GM23338 (cell line): ENCODE measurements around the gene CCDC187. TPM values are rescaled to one million over a fixed set of nuclear protein-coding genes. Genes with fewer than 3 reads are reported as not detected.

Experiments
- ATAC-seq: fragments of 200-7000 bp; cut with Tn5 transposase; 3 replicates; pipeline ENCODE4 v1.9.1; 2020
- DNase-seq: peaks from one replicate; pipeline ENCODE4 v3.0.0-alpha.2; 2015; ENCODE audit warnings: low spot score
- H2AFZ ChIP-seq: fragments of 200-600 bp; sonication (generic); 2 replicates; pipeline ENCODE4 v1.8.0; 2016; ENCODE audit warnings: antibody characterized with exemption, mild to moderate bottlenecking, moderate library complexity
- H3F3A ChIP-seq: fragments of 200-600 bp; sonication (generic); replicated peaks from 2 replicates; pipeline ENCODE4 v1.8.0; 2017; ENCODE audit warnings: antibody characterized with exemption, mixed run types, low read depth
- H3K27ac ChIP-seq: fragments of 200-600 bp; sonication (generic); 2 replicates; pipeline ENCODE4 v1.6.1; 2016; ENCODE audit warnings: low read depth
- H3K27me3 ChIP-seq: fragments of 200-600 bp; sonication (generic); 2 replicates; pipeline ENCODE4 v1.8.0; 2016; ENCODE audit warnings: mild to moderate bottlenecking, mixed run types, moderate library complexity; ENCODE audit not compliant: insufficient read depth
- H3K36me3 ChIP-seq: fragments of 200-600 bp; sonication (generic); 2 replicates; pipeline ENCODE4 v1.8.0; 2016; ENCODE audit warnings: mild to moderate bottlenecking; ENCODE audit not compliant: insufficient read depth
- H3K4me1 ChIP-seq: fragments of 200-600 bp; sonication (generic); 2 replicates; pipeline ENCODE4 v1.8.0; 2016; ENCODE audit warnings: mild to moderate bottlenecking, moderate library complexity; ENCODE audit not compliant: insufficient read depth
- H3K4me2 ChIP-seq: fragments of 200-600 bp; sonication (generic); 2 replicates; pipeline ENCODE4 v1.7.1; 2017; ENCODE audit warnings: mixed run types
- H3K4me3 ChIP-seq: fragments of 200-600 bp; sonication (generic); 2 replicates; pipeline ENCODE4 v1.6.1; 2016; ENCODE audit warnings: mixed run types
- H3K79me2 ChIP-seq: fragments of 200-600 bp; sonication (generic); replicated peaks from 2 replicates; pipeline ENCODE4 v1.8.0; 2017; ENCODE audit warnings: mild to moderate bottlenecking; ENCODE audit not compliant: insufficient read depth
- H3K9me2 ChIP-seq: fragments of 200-600 bp; sonication (generic); 2 replicates; pipeline ENCODE4 v1.8.0; 2017; ENCODE audit not compliant: insufficient read depth
- H4K20me1 ChIP-seq: fragments of 200-600 bp; sonication (generic); replicated peaks from 2 replicates; pipeline ENCODE4 v1.8.0; 2017; ENCODE audit warnings: mild to moderate bottlenecking; ENCODE audit not compliant: insufficient read depth
- H3K27ac Mint-ChIP-seq: 2 replicates; pipeline ENCODE4 v1.8.0; 2020; ENCODE audit warnings: inconsistent platforms, mild to moderate bottlenecking, moderate library complexity, mixed read lengths
- H3K27me3 Mint-ChIP-seq: 3 replicates; pipeline ENCODE4 v1.8.0; 2022; ENCODE audit warnings: low read depth, mild to moderate bottlenecking, moderate library complexity, mixed read lengths, inconsistent platforms; ENCODE audit not compliant: insufficient read depth, poor library complexity
- H3K36me3 Mint-ChIP-seq: 3 replicates; pipeline ENCODE4 v1.8.0; 2021; ENCODE audit warnings: low read depth, mild to moderate bottlenecking, inconsistent platforms, moderate library complexity, mixed read lengths
- H3K4me1 Mint-ChIP-seq: 3 replicates; pipeline ENCODE4 v1.8.0; 2020; ENCODE audit warnings: mild to moderate bottlenecking, inconsistent platforms, mixed read lengths
- H3K4me3 Mint-ChIP-seq: 3 replicates; pipeline ENCODE4 v1.8.0; 2021; ENCODE audit warnings: moderate library complexity, mild to moderate bottlenecking, inconsistent platforms, mixed read lengths
- H3K9me3 Mint-ChIP-seq: 3 replicates; pipeline ENCODE4 v1.8.0; 2020; ENCODE audit warnings: moderate library complexity, mild to moderate bottlenecking, inconsistent platforms, mixed read lengths
- CREB1 ChIP-seq: fragments of 250-450 bp; sonication (Bioruptor Pico); IDR thresholded peaks from 2 replicates; pipeline ENCODE4 v1.5.0; 2020; ENCODE audit warnings: low read depth, mild to moderate bottlenecking, moderate library complexity
- EZH2 ChIP-seq: fragments of 200-600 bp; sonication (generic); IDR thresholded peaks from one replicate; pipeline ENCODE4 v1.8.0; 2017; ENCODE audit warnings: antibody characterized with exemption, mild to moderate bottlenecking, low read depth; ENCODE audit not compliant: unreplicated experiment
- NANOG ChIP-seq: IDR thresholded peaks from 2 replicates; pipeline ENCODE4 v1.6.1; 2016; ENCODE audit warnings: antibody characterized with exemption, borderline replicate concordance
- STAT1 ChIP-seq: IDR thresholded peaks from one replicate; pipeline ENCODE4 v1.6.1; 2016; ENCODE audit warnings: antibody characterized with exemption; ENCODE audit not compliant: unreplicated experiment
- polyA plus RNA-seq: library from polyadenylated mRNA; unstranded; fragments of >200 nt; fragmentation: Nextera tagmentation; extraction: Ambion mirVana; gene quantifications from 2 replicates; pipeline ENCODE4 v1.2.1, GENCODE V29; 2016
- total RNA-seq: library from RNA; depleted of rRNA; stranded (reverse); fragments of >200 nt; shearing (Covaris generic); gene quantifications from 2 replicates; pipeline ENCODE4 v1.2.3, GENCODE V29; 2014
- TF ChIP-seq, protein P1 (sequence below): fragments of 250-450 bp; sonication (Bioruptor Pico); IDR thresholded peaks from 2 replicates; pipeline ENCODE4 v1.5.0; 2020; ENCODE audit warnings: mild to moderate bottlenecking, moderate library complexity
- TF ChIP-seq, protein P2 (sequence below): IDR thresholded peaks from 2 replicates; pipeline ENCODE4 v1.6.1; 2016; ENCODE audit warnings: antibody characterized with exemption
- TF ChIP-seq, protein P3 (sequence below): IDR thresholded peaks from one replicate; pipeline ENCODE4 v1.6.1; 2018; ENCODE audit warnings: antibody characterized with exemption; ENCODE audit not compliant: unreplicated experiment

The CCDC187 gene
- total and polyA plus RNA-seq, 2 experiments from 2014 or later = 0.14 TPM; not detected in 1

DNA sequence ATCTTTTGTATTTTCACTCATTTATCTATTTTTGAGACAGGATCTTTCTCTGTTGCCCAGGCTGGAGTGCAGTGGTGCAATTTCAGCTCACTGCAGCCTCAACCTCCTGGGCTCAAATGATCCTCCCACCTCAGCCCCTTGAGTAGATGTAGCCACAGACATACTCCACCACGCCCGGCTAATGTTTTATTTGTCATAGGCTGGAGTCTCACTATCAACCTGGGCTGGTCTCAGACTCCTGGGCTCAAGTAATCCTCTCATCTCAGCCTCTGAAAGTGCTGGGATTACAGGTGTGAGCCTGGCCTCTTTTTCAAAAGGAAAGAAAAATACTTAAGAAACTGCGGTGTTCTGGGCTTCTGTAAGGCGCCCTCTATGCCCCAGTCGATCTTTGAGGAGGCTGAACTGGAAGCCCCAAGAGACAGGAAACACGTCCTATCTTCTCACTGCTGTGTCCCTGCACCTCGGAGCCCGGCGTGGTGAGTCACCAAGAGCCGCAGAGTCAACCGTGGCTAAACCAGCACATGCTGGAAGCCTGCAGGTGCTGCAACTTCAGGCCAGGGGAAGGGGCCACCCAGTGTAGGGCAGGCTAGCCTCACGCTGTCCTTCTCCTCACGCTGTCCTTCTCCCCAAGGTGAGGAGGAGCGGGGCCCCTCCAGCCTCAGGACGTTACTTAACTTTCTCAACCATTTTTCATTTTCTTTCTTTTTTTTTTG is 83.7 kb downstream of the CCDC187 start:
- TF ChIP-seq, protein P1, sequence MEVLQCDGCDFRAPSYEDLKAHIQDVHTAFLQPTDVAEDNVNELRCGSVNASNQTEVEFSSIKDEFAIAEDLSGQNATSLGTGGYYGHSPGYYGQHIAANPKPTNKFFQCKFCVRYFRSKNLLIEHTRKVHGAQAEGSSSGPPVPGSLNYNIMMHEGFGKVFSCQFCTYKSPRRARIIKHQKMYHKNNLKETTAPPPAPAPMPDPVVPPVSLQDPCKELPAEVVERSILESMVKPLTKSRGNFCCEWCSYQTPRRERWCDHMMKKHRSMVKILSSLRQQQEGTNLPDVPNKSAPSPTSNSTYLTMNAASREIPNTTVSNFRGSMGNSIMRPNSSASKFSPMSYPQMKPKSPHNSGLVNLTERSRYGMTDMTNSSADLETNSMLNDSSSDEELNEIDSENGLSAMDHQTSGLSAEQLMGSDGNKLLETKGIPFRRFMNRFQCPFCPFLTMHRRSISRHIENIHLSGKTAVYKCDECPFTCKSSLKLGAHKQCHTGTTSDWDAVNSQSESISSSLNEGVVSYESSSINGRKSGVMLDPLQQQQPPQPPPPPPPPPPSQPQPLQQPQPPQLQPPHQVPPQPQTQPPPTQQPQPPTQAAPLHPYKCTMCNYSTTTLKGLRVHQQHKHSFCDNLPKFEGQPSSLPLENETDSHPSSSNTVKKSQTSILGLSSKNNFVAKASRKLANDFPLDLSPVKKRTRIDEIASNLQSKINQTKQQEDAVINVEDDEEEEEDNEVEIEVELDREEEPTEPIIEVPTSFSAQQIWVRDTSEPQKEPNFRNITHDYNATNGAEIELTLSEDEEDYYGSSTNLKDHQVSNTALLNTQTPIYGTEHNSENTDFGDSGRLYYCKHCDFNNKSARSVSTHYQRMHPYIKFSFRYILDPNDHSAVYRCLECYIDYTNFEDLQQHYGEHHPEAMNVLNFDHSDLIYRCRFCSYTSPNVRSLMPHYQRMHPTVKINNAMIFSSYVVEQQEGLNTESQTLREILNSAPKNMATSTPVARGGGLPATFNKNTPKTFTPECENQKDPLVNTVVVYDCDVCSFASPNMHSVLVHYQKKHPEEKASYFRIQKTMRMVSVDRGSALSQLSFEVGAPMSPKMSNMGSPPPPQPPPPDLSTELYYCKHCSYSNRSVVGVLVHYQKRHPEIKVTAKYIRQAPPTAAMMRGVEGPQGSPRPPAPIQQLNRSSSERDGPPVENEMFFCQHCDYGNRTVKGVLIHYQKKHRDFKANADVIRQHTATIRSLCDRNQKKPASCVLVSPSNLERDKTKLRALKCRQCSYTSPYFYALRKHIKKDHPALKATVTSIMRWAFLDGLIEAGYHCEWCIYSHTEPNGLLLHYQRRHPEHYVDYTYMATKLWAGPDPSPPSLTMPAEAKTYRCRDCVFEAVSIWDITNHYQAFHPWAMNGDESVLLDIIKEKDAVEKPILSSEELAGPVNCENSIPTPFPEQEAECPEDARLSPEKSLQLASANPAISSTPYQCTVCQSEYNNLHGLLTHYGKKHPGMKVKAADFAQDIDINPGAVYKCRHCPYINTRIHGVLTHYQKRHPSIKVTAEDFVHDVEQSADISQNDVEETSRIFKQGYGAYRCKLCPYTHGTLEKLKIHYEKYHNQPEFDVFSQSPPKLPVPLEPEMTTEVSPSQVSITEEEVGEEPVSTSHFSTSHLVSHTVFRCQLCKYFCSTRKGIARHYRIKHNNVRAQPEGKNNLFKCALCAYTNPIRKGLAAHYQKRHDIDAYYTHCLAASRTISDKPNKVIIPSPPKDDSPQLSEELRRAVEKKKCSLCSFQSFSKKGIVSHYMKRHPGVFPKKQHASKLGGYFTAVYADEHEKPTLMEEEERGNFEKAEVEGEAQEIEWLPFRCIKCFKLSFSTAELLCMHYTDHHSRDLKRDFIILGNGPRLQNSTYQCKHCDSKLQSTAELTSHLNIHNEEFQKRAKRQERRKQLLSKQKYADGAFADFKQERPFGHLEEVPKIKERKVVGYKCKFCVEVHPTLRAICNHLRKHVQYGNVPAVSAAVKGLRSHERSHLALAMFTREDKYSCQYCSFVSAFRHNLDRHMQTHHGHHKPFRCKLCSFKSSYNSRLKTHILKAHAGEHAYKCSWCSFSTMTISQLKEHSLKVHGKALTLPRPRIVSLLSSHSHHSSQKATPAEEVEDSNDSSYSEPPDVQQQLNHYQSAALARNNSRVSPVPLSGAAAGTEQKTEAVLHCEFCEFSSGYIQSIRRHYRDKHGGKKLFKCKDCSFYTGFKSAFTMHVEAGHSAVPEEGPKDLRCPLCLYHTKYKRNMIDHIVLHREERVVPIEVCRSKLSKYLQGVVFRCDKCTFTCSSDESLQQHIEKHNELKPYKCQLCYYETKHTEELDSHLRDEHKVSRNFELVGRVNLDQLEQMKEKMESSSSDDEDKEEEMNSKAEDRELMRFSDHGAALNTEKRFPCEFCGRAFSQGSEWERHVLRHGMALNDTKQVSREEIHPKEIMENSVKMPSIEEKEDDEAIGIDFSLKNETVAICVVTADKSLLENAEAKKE = no peak
- no peak for TF ChIP-seq CREB1 (CRISPR knock-in tag)
- TF ChIP-seq NANOG = no peak
- TF ChIP-seq, protein P2, sequence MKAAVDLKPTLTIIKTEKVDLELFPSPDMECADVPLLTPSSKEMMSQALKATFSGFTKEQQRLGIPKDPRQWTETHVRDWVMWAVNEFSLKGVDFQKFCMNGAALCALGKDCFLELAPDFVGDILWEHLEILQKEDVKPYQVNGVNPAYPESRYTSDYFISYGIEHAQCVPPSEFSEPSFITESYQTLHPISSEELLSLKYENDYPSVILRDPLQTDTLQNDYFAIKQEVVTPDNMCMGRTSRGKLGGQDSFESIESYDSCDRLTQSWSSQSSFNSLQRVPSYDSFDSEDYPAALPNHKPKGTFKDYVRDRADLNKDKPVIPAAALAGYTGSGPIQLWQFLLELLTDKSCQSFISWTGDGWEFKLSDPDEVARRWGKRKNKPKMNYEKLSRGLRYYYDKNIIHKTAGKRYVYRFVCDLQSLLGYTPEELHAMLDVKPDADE = no peak
- TF ChIP-seq, protein P3, sequence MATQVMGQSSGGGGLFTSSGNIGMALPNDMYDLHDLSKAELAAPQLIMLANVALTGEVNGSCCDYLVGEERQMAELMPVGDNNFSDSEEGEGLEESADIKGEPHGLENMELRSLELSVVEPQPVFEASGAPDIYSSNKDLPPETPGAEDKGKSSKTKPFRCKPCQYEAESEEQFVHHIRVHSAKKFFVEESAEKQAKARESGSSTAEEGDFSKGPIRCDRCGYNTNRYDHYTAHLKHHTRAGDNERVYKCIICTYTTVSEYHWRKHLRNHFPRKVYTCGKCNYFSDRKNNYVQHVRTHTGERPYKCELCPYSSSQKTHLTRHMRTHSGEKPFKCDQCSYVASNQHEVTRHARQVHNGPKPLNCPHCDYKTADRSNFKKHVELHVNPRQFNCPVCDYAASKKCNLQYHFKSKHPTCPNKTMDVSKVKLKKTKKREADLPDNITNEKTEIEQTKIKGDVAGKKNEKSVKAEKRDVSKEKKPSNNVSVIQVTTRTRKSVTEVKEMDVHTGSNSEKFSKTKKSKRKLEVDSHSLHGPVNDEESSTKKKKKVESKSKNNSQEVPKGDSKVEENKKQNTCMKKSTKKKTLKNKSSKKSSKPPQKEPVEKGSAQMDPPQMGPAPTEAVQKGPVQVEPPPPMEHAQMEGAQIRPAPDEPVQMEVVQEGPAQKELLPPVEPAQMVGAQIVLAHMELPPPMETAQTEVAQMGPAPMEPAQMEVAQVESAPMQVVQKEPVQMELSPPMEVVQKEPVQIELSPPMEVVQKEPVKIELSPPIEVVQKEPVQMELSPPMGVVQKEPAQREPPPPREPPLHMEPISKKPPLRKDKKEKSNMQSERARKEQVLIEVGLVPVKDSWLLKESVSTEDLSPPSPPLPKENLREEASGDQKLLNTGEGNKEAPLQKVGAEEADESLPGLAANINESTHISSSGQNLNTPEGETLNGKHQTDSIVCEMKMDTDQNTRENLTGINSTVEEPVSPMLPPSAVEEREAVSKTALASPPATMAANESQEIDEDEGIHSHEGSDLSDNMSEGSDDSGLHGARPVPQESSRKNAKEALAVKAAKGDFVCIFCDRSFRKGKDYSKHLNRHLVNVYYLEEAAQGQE = no peak
- TF ChIP-seq EZH2 = no peak
- no peak for TF ChIP-seq STAT1
- no peaks in the 10 kb centered on the region for H3K27me3 ChIP-seq
- Mint-ChIP-seq H3K36me3 (peaks cover 40% of the 10 kb centered on the region), H3K27me3 (peaks cover 2% of the 10 kb centered on the region), H3K27ac (no peak overlapping the region), H3K9me3 (no peaks in the 10 kb centered on the region), H3K4me3 (no peak overlapping the region), H3K4me1 (peaks cover 2% of the 10 kb centered on the region)
- no peak for DNase-seq
- H3K4me2 ChIP-seq = no peak overlapping the region
- H3K27ac ChIP-seq = no peak overlapping the region; the same call in 1 of the 2 replicates
- H3F3A ChIP-seq = no peaks in the 10 kb centered on the region
- 0 out of 2 replicates have a peak, but pooled peaks cover 2% of the 10 kb centered on the region for H3K36me3 ChIP-seq
- H3K4me3 ChIP-seq = no peak overlapping the region
- H2AFZ ChIP-seq = no peak overlapping the region
- no peaks in the 10 kb centered on the region for H3K4me1 ChIP-seq
- peaks cover 40% of the 10 kb centered on the region for H3K79me2 ChIP-seq
- H4K20me1 ChIP-seq = peaks cover 4% of the 10 kb centered on the region
- H3K9me2 ChIP-seq = no peaks in the 10 kb centered on the region
- no peak for ATAC-seq
